Iris pigment epithelial cell (primary cell): ENCODE measurements around the gene SRR.

ENCODE experiments used
- DNase-seq: peaks from one replicate; pipeline ENCODE4 v3.0.0-alpha.2; 2011; ENCODE audit warnings: low read depth

Gene SRR

DNA sequence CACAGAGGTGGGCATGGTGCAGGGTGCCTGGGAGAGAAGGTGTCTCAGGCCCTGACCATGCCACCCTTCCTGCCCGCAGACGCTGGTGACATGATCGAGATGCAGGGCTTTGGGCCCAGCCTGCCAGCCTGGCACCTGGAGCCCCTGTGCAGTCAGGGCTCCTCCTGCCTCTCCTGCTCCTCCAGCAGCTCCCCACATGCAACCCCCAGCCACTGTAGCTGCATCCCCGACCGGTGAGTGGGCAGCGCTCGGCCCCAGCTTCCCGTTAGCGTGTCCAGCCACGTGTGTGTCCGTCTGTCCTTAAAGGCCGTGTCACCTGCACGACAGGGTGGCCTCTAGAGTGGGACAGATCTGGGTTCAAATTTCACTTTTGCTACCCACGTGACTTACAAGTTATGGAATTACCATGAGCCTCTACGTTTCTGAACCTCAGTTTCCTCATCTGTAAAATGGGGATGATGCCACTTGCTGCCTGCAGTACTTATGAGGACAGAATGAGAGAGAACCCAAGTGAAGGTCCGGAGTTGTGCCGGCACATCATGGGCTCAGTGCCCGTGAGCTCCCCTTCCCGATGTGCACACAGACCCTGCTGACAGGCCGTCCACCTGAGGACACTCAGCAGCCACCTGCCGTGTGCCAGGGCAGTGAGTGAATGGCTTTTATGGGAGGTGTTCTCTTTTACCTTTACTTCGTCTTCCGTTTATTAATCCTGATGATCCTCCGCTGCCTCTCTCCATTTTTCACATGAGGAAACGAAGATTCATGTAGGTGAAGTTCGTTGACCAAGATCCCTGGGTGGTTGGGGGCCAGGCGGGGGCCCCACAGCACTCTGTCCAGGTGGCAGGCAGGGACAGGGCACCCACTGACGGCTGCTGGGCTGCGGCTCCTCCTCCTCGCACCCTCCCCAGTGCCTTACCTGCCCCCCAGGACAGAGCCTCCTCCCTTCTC lies 67.7 kb downstream of the SRR start:
- no peak for DNase-seq

DNA sequence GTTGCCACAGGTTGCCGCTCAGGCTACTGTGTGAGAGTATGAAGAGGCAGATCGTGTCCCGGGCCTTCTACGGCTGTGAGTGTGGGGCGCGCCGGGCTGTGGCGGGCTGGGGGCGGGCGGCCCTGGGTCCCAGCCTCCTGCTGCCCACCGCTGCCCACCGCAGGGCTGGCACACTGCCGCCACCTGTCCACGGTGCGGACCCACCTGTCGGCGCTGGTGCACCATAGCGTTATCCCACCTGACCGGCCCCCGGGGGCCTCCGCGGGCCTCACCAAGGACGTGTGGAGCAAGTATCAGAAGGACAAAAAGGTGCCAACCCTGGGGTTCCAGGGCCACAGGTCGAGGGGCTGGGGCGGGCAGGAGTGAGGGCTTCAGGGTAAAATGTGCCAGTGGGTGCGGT lies 68.4 kb downstream of the SRR start:
- no peak for DNase-seq

DNA sequence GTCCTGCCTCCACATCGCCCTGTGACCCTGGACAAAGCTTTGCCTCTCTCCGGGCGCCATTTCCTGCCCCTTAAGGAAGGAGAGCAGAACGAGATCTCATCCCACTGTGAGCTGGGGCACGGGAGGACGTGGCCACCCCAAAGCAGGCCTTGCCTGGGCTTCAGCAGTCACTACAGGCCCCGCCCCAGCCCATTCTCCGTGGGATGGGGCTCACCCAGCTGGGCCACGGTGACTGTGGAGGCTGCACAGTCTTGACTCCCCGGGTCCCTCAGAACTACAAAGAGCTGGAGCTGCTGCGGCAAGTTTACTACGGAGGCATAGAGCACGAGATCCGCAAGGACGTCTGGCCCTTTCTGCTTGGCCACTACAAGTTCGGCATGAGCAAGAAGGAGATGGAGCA lies 68.9 kb downstream of the SRR start:
- no peak for DNase-seq

GRCh38 chr17:2373179-2373578 lies 69.4 kb downstream of the SRR start:
- no peak for DNase-seq
